22Rv1 (cell line): Measurements from ENCODE around the gene CRACR2A.

ENCODE experiments used
- CTCF ChIP-seq: fragments of 450-650 bp; IDR thresholded peaks from 2 replicates; pipeline ENCODE4 v1.5.1; 2017; ENCODE audit warnings: mild to moderate bottlenecking
- ZFX ChIP-seq: fragments of 450-650 bp; IDR thresholded peaks from 2 replicates; pipeline ENCODE4 v1.6.1; 2017; ENCODE audit warnings: antibody characterized with exemption, borderline replicate concordance

GRCh38 chr12:3641428-3642018, 111.4 kb downstream of the CRACR2A start:
- TF ChIP-seq CTCF = no peak
- no peak for TF ChIP-seq ZFX
